ENCODE results near the gene LRRC4B. TPM values are rescaled to one million over a fixed set of nuclear protein-coding genes. Genes with fewer than 3 reads are reported as not detected.
A peak's percentile ranks its signal among the peaks of the same experiment; 100 is the strongest.

Gene LRRC4B
- total and polyA plus RNA-seq, 2 of the 8 experiments (the other 6 are each of a cell fraction or from before 2014, with no cell fraction given), result 13.4 to 21.2 TPM

DNA sequence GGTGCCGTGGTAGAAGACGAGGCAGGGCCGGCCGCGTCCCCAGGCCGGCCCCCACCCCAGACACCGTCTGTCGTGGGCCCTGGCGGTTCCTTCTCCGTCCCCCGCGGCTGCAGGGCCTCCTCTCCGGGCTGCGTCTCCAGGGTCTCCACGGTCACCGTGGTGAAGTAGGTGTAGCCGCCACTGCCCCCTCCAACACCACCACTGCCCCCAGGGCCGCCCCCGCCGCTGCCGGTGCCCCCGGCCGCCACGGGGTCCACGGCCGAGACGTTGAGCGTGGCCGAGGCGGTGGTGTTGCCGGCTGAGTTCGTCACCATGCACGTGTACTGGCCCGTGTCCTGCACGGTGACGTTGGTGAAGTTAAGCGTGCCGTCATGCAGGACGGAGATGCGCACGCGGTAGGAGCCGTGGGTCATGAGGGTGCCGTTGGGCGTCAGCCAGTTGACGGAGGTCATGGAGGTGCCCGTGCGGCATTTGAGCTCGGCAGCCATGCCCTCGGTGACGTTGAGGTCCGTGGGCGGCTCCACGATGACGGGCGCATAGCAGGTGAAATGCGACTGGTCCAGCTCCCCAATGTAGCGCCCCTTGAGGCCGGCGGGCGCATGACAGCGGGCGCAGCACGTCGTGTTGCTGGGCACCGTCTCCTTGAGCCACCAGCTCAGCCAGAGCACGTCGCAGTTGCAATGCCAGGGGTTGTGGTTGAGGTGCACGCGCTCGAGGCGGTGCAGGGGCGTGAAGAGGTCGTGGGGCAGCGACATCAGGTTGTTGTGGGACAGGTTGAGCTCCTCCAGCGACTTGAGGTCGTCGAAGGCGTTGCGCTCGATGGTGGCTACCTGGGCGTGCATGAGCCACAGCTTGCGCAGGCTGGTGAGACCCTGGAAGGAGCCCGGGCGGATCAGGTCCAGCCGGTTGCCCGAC is 49.9 kb downstream of the LRRC4B start:
- Histone ChIP-seq H3K4me3 (ENCODE audit: extremely low read depth in 1 of 4, insufficient read depth in 2 of 4, low read depth in 3 of 4, low read length in 4 of 4) (no peak overlapping the region), H3K18ac (ENCODE audit: extremely low read depth, low read length) (no peak overlapping the region), H3K79me2 (ENCODE audit: control insufficient read depth in 1 of 2, insufficient read depth in 2 of 2, low read length in 2 of 2) (no peaks in the 10 kb centered on the region), H3K36me3 (ENCODE audit: control insufficient read depth in 2 of 4, insufficient read depth in 4 of 4, low read length in 3 of 4) (peaks cover 0 to 19% (median 0%) of the 10 kb centered on the region in 4 experiments; a peak in 2 of 8 replicates), H4K5ac (ENCODE audit: insufficient read length, low read depth, low read length) (no peak overlapping the region), H4K8ac (ENCODE audit: extremely low read depth, insufficient read depth, low read length) (peak overlapping the region; percentile 79; the same call in 1 of the 2 replicates), H3K4ac (replicated peaks; ENCODE audit: insufficient read length, low read depth, low read length) (no peak overlapping the region), H3K14ac (ENCODE audit: insufficient read length) (no peak overlapping the region), H3K23ac (ENCODE audit: insufficient read length) (no peak overlapping the region), H3K9me3 (ENCODE audit: insufficient read depth in 2 of 2, low read depth in 1 of 2, low read length in 1 of 2) (no peaks in the 10 kb centered on the region; a peak in 1 of 4 replicates), H3K23me2 (ENCODE audit: low read depth, low read length) (no peaks in the 10 kb centered on the region), H2BK12ac (ENCODE audit: low read depth, low read length) (peak overlapping the region; percentile 68; the same call in 1 of the 2 replicates), H2AK5ac (ENCODE audit: low read depth, low read length) (peak overlapping the region; percentile 53; the same call in 1 of the 2 replicates), H3K4me2 (ENCODE audit: insufficient read depth in 1 of 2, low read depth in 2 of 2, low read length in 2 of 2) (no peak overlapping the region), H3K4me1 (replicated peaks in 1 of 4; ENCODE audit: control insufficient read depth in 3 of 4, insufficient read depth in 4 of 4, low read length in 3 of 4) (peaks cover 0 to 3% (median under 1%) of the 10 kb centered on the region in 4 experiments; a peak in 2 of 7 replicates), H2BK120ac (replicated peaks; ENCODE audit: low read depth, low read length) (no peak overlapping the region), H4K20me1 (replicated peaks in 1 of 2; ENCODE audit: control insufficient read depth in 1 of 2, insufficient read depth in 2 of 2, low read length in 2 of 2) (peaks cover 0 to 9% of the 10 kb centered on the region in 2 experiments), H2BK20ac (ENCODE audit: low read length) (no peak overlapping the region), H2BK15ac (ENCODE audit: low read length) (peak overlapping the region; percentile 76; the same call in 1 of the 2 replicates), H3K79me1 (ENCODE audit: low read depth, low read length) (no peaks in the 10 kb centered on the region), H3K27ac (ENCODE audit: low read depth, low read length) (no peak overlapping the region), H3K56ac (replicated peaks; ENCODE audit: insufficient read length, low read depth, low read length) (no peak overlapping the region), H4K91ac (replicated peaks; ENCODE audit: insufficient read length, low read length) (no peak overlapping the region), H3K27me3 (replicated peaks in 1 of 4; ENCODE audit: control insufficient read depth in 3 of 4, extremely low read depth in 1 of 4, insufficient read depth in 3 of 4, low read length in 3 of 4) (peaks cover 0 to 10% (median 3%) of the 10 kb centered on the region in 4 experiments; a peak in 5 of 7 replicates), H2BK5ac (ENCODE audit: low read depth, low read length) (no peak overlapping the region), H3K9ac (replicated peaks in 1 of 4; ENCODE audit: extremely low read depth in 1 of 4, low read depth in 3 of 4, low read length in 3 of 4) (no peak overlapping the region), H2AFZ (ENCODE audit: low read length) (no peak overlapping the region)
- CTCF ChIA-PET (ENCODE audit: partially characterized antibody), result interaction anchor here (0.6 to 19.3 kb wide), 28 partner anchors 9 to 261 kb away, joined by 3 to 206 read pairs (median 4); partner anchors contain the start of gene SPIB
- POLR2A ChIA-PET (ENCODE audit: partially characterized antibody), result interaction anchor here (1.5 kb wide), 1 partner anchor 33 kb away, joined by 3 read pairs; no protein-coding TSS in a partner anchor
- DNase-seq (ENCODE audit: low read depth in 1 of 2, low spot score in 2 of 2), result peak in 1 of 2 experiments; percentile 89
- 89% methylated on average over 60 of the region's 87 CpGs; no CpG with 5 or more reads in 1 of the 2 experiments for WGBS, 2 experiments (ENCODE audit: extremely low coverage in 1 of 2, insufficient coverage in 1 of 2, insufficient read length in 1 of 2, insufficient replicate concordance in 2 of 2, low coverage in 1 of 2, low lambda C conversion rate in 2 of 2, missing lambda C conversion rate in 1 of 2)
- no peak for FAIRE-seq
- TF ChIP-seq CREB1 (IDR thresholded peaks at IDR 0.05) (0 out of 2 replicates have a peak, but pooled peaks have one; percentile 41), TEAD4 (IDR thresholded peaks at IDR 0.05; ENCODE audit: low read depth, low read length) (no peak), RBBP5 (IDR thresholded peaks at IDR 0.05; ENCODE audit: borderline replicate concordance, low read depth, low read length) (no peak), YY1 (IDR thresholded peaks at IDR 0.05; ENCODE audit: low read depth, low read length) (no peak), SP1 (IDR thresholded peaks at IDR 0.05; ENCODE audit: low read depth, low read length) (no peak), SP2 (IDR thresholded peaks at IDR 0.05; ENCODE audit: low read length) (no peak), SRF (IDR thresholded peaks at IDR 0.05; ENCODE audit: low read depth, low read length) (no peak), TAF1 (IDR thresholded peaks at IDR 0.05; ENCODE audit: low read depth, low read length) (no peak), CTBP2 (IDR thresholded peaks at IDR 0.05; ENCODE audit: borderline replicate concordance, insufficient read depth, insufficient read length, low read length) (no peak), BRCA1 (IDR thresholded peaks at IDR 0.05; ENCODE audit: low read depth, low read length) (no peak)
- TF ChIP-seq, protein P1, sequence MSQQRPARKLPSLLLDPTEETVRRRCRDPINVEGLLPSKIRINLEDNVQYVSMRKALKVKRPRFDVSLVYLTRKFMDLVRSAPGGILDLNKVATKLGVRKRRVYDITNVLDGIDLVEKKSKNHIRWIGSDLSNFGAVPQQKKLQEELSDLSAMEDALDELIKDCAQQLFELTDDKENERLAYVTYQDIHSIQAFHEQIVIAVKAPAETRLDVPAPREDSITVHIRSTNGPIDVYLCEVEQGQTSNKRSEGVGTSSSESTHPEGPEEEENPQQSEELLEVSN (IDR thresholded peaks at IDR 0.05), result no peak
